Measurements from ENCODE around the gene LDHAL6B.

The LDHAL6B gene

GRCh38 chr15:59179717-59180116 is 26.9 kb upstream of the LDHAL6B start:
- no peak for DNase-seq (ENCODE audit: insufficient read length)
- TF ChIP-seq POLR2AphosphoS5 (IDR thresholded peaks at IDR 0.05; ENCODE audit: low read depth, low read length) (no peak), TAF1 (IDR thresholded peaks at IDR 0.05; ENCODE audit: borderline replicate concordance, low read depth, low read length) (no peak), POLR2A (IDR thresholded peaks at IDR 0.05; ENCODE audit: low read depth, low read length) (no peak)
- no peak for FAIRE-seq

GRCh38 chr15:59180945-59181600 is 25.6 kb upstream of the LDHAL6B start:
- no peak for DNase-seq (ENCODE audit: insufficient read length)
- TF ChIP-seq POLR2A (IDR thresholded peaks at IDR 0.05; ENCODE audit: low read depth, low read length), result 0 out of 2 replicates have a peak, but pooled peaks have one; percentile 15
- TF ChIP-seq POLR2AphosphoS5 (IDR thresholded peaks at IDR 0.05; ENCODE audit: low read depth, low read length), result 0 out of 2 replicates have a peak, but pooled peaks have one; percentile 15
- no peak for TF ChIP-seq TAF1 (IDR thresholded peaks at IDR 0.05; ENCODE audit: borderline replicate concordance, low read depth, low read length)
- no peak for FAIRE-seq

DNA sequence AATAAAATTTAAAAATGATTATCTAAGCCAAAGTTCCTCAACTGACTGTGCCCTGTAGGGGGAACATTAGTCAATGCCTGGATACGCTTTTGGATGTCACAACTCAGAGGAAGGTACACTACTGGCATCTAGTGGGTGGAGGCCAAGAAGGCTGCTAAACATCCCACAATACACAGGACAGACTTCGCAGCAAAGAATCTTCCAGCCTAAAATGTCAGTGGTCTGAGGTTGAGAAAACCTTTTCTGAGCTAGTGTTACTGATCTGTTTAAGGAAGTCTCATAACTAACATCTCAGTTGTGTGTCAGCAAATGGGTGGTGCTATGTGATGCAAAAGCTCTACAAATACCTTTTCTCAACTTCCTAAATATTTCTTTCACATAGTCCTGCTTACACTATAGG is 20.9 kb upstream of the LDHAL6B start:
- FAIRE-seq, result no peak
- DNase-seq (ENCODE audit: insufficient read length), result no peak
- TF ChIP-seq TAF1 (IDR thresholded peaks at IDR 0.05; ENCODE audit: borderline replicate concordance, low read depth, low read length) (no peak), POLR2A (IDR thresholded peaks at IDR 0.05; ENCODE audit: low read depth, low read length) (0 out of 2 replicates have a peak, but pooled peaks have one; percentile 17), POLR2AphosphoS5 (IDR thresholded peaks at IDR 0.05; ENCODE audit: low read depth, low read length) (no peak)

DNA sequence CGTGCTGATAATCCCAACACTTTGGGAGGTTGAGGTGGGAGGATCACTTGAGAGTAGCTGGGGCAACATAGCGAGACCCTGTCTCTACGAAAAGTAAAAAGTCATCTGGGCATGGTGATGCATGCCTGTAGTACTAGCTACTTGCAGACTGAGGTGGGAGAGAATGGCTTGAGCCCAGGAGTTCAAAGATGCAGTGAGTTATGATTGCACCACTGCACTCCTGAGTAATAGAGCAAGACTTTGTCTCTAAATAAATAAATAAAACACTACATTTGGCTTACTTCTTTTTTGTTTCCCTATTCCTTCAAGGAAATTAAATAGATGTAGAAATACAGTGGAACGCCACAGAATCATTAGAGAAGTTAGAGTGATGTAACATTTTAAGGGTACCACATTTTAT is 20.1 kb upstream of the LDHAL6B start:
- FAIRE-seq, result no peak
- no peak for TF ChIP-seq POLR2AphosphoS5 (IDR thresholded peaks at IDR 0.05; ENCODE audit: low read depth, low read length)
- no peak for TF ChIP-seq POLR2A (IDR thresholded peaks at IDR 0.05; ENCODE audit: low read depth, low read length)
- DNase-seq (ENCODE audit: insufficient read length), result no peak

- no peak for TF ChIP-seq POLR2A (IDR thresholded peaks at IDR 0.05; ENCODE audit: low read depth, low read length)
- no peak for TF ChIP-seq TAF1 (IDR thresholded peaks at IDR 0.05; ENCODE audit: borderline replicate concordance, low read depth, low read length)
- DNase-seq (ENCODE audit: insufficient read length), result no peak
These were observed 17.4 kb upstream of the LDHAL6B start for GRCh38 chr15:59189241-59189640.

GRCh38 chr15:59190291-59190690 is 16.4 kb upstream of the LDHAL6B start:
- no peak for TF ChIP-seq POLR2AphosphoS5 (IDR thresholded peaks at IDR 0.05; ENCODE audit: low read depth, low read length)
- TF ChIP-seq POLR2A (IDR thresholded peaks at IDR 0.05; ENCODE audit: low read depth, low read length), result no peak
- TF ChIP-seq TAF1 (IDR thresholded peaks at IDR 0.05; ENCODE audit: borderline replicate concordance, low read depth, low read length), result no peak
- DNase-seq (ENCODE audit: insufficient read length), result no peak
- FAIRE-seq, result no peak

More at GRCh38 chr15:59189241-59189640, 17.4 kb upstream of the LDHAL6B start:
- no peak for FAIRE-seq

DNA sequence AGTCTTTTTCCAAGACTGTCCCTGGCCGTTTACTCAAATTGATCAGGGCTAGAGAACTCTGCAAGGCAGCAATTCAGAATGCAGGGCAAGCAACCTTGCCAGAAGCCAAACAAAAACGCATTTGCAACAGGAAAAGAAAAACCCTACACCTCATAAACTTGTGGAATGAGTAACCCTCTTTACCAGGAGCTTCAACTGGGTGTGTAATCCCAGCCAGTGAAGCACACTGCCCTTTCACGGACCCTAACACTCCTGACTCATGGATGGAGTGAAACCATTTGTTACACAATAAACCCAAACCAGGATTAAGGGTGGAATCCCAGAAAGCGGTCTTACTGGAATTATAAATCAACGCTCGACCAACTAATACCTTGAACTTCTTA is 14.8 kb upstream of the LDHAL6B start:
- DNase-seq (ENCODE audit: insufficient read length), result no peak
- TF ChIP-seq POLR2A (IDR thresholded peaks at IDR 0.05; ENCODE audit: low read depth, low read length) (no peak), POLR2AphosphoS5 (IDR thresholded peaks at IDR 0.05; ENCODE audit: low read depth, low read length) (no peak), TAF1 (IDR thresholded peaks at IDR 0.05; ENCODE audit: borderline replicate concordance, low read depth, low read length) (no peak)
- FAIRE-seq, result no peak

- DNase-seq (ENCODE audit: insufficient read length), result no peak
- no peak for TF ChIP-seq POLR2AphosphoS5 (IDR thresholded peaks at IDR 0.05; ENCODE audit: low read depth, low read length)
- no peak for TF ChIP-seq TAF1 (IDR thresholded peaks at IDR 0.05; ENCODE audit: borderline replicate concordance, low read depth, low read length)
- TF ChIP-seq POLR2A (IDR thresholded peaks at IDR 0.05; ENCODE audit: low read depth, low read length), result no peak; the same call in 1 of the 2 replicates
- FAIRE-seq, result no peak
These were observed 11.9 kb upstream of the LDHAL6B start for GRCh38 chr15:59194639-59195325.

GRCh38 chr15:59196416-59196815 is 10.2 kb upstream of the LDHAL6B start:
- FAIRE-seq (no peak), DNase-seq (ENCODE audit: insufficient read length) (no peak)
- TF ChIP-seq POLR2AphosphoS5 (IDR thresholded peaks at IDR 0.05; ENCODE audit: low read depth, low read length) (no peak), POLR2A (IDR thresholded peaks at IDR 0.05; ENCODE audit: low read depth, low read length) (no peak), TAF1 (IDR thresholded peaks at IDR 0.05; ENCODE audit: borderline replicate concordance, low read depth, low read length) (no peak)

GRCh38 chr15:59197454-59197853 is 9.2 kb upstream of the LDHAL6B start:
- TF ChIP-seq POLR2AphosphoS5 (IDR thresholded peaks at IDR 0.05; ENCODE audit: low read depth, low read length) (no peak), POLR2A (IDR thresholded peaks at IDR 0.05; ENCODE audit: low read depth, low read length) (no peak), TAF1 (IDR thresholded peaks at IDR 0.05; ENCODE audit: borderline replicate concordance, low read depth, low read length) (no peak)
- FAIRE-seq (no peak), DNase-seq (ENCODE audit: insufficient read length) (no peak)

GRCh38 chr15:59199626-59200465 is 6.8 kb upstream of the LDHAL6B start:
- FAIRE-seq (no peak), DNase-seq (ENCODE audit: insufficient read length) (no peak)
- no peak for TF ChIP-seq POLR2A (IDR thresholded peaks at IDR 0.05; ENCODE audit: low read depth, low read length)
- TF ChIP-seq TAF1 (IDR thresholded peaks at IDR 0.05; ENCODE audit: borderline replicate concordance, low read depth, low read length), result no peak
- no peak for TF ChIP-seq POLR2AphosphoS5 (IDR thresholded peaks at IDR 0.05; ENCODE audit: low read depth, low read length)
